ENCODE results near the gene DNAI2. TPM values are rescaled to one million over a fixed set of nuclear protein-coding genes. Genes with fewer than 3 reads are reported as not detected.
"Not testable (repeated sequence)": the region's sequence is repeated elsewhere in the genome, so short reads cannot be mapped to it uniquely, and the experiment has no call there.

Gene DNAI2
- total RNA-seq, 2 experiments from 2014 or later, result 0.45 to 0.47 TPM

DNA sequence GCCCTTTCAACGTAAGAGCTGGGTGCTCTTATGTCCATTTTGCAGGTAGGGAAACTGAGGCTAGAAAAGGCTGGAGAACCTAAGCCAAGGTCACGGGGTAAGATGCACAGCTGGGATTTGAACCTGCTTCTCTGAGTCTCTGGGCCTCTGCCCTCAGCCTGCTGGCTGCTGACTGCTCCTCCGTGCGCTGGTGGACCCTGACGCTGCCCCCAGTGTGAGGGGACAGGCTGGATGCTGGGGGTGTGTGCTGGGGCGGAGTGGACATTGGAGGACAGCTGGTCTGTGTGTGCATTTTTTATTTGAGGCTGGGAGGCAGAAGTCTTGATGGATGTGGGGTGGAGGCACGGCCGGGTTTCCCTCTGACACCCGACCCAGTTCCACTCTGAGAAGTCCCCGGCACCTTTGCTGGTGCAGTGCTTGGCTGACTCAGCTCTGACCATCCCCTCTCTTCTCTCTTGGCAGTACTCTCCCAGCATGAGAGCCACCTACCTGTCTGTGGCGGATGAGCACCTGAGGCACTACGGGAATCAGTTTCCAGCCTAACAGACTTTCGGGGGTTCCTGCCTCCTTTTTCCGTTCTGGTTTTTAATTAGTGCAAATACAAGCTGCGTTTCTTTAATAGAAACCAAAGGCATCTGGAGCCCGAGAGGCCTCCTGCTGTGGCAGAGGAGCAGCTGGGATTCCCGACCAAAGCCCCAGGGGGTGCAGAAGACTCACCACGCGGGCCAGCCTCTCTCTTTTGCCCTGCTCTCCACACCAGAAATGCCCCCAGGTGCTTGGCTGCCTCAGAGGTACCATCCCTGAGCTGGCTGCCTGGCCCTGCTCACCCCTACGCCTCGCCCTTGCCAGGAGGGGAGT, 14.1 kb upstream of the DNAI2 start:
- Mint-ChIP-seq H3K9me3 (no peaks in the 10 kb centered on the region), H3K36me3 (ENCODE audit: low read depth) (no peaks in the 10 kb centered on the region), H3K27ac (no peak overlapping the region), H3K27me3 (no peaks in the 10 kb centered on the region), H3K4me3 (no peak overlapping the region), H3K4me1 (ENCODE audit: low read depth) (no peaks in the 10 kb centered on the region)
- TF ChIP-seq, protein P1, sequence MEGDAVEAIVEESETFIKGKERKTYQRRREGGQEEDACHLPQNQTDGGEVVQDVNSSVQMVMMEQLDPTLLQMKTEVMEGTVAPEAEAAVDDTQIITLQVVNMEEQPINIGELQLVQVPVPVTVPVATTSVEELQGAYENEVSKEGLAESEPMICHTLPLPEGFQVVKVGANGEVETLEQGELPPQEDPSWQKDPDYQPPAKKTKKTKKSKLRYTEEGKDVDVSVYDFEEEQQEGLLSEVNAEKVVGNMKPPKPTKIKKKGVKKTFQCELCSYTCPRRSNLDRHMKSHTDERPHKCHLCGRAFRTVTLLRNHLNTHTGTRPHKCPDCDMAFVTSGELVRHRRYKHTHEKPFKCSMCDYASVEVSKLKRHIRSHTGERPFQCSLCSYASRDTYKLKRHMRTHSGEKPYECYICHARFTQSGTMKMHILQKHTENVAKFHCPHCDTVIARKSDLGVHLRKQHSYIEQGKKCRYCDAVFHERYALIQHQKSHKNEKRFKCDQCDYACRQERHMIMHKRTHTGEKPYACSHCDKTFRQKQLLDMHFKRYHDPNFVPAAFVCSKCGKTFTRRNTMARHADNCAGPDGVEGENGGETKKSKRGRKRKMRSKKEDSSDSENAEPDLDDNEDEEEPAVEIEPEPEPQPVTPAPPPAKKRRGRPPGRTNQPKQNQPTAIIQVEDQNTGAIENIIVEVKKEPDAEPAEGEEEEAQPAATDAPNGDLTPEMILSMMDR (IDR thresholded peaks at IDR 0.05), result no peak
- ChIA-PET CTCF (interaction anchor here (1.4 kb wide), 1 partner anchor 108 kb away, joined by 3 read pairs; no protein-coding TSS in a partner anchor), POLR2A (interaction anchor here (1.1 to 1.2 kb wide), 2 partner anchors 9 to 15 kb away, joined by 3 read pairs; no protein-coding TSS in a partner anchor)
- no peak for DNase-seq
- ATAC-seq, result no peak
- intact Hi-C loops (cut with micrococcal nuclease), result no loop called here

DNA sequence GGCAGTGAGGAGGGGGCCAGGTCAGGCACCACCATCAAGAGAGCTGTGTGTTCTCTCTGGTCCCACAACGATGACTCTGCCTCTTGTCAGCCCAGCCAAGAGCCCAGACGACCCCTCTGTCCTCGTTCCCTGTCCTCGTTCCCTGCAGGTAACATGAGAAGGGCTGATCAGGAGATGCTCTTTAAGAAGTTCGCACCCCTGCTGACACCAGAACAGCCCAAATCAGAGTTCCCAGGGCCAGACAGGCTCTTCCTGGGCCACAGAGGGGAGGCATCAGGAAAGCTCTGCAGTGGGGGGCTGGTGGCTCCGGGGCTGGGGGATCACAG, 13.5 kb upstream of the DNAI2 start:
- TF ChIP-seq, protein P1 (IDR thresholded peaks at IDR 0.05), result no peak
- no peaks in the 10 kb centered on the region for H3K36me3 Mint-ChIP-seq (ENCODE audit: low read depth)
- H3K4me1 Mint-ChIP-seq (ENCODE audit: low read depth), result no peaks in the 10 kb centered on the region
- POLR2A ChIA-PET, result interaction anchor here (0.7 to 1.1 kb wide), 2 partner anchors 8 to 43 kb away, joined by 3 read pairs; no protein-coding TSS in a partner anchor
- H3K4me3 Mint-ChIP-seq, result no peak overlapping the region
- no peak overlapping the region for H3K27ac Mint-ChIP-seq
- no peak for DNase-seq
- H3K9me3 Mint-ChIP-seq, result no peaks in the 10 kb centered on the region
- intact Hi-C loops (cut with micrococcal nuclease), result no loop called here
- ATAC-seq, result no peak
- CTCF ChIA-PET, result no interaction called here
- H3K27me3 Mint-ChIP-seq, result no peaks in the 10 kb centered on the region

DNA sequence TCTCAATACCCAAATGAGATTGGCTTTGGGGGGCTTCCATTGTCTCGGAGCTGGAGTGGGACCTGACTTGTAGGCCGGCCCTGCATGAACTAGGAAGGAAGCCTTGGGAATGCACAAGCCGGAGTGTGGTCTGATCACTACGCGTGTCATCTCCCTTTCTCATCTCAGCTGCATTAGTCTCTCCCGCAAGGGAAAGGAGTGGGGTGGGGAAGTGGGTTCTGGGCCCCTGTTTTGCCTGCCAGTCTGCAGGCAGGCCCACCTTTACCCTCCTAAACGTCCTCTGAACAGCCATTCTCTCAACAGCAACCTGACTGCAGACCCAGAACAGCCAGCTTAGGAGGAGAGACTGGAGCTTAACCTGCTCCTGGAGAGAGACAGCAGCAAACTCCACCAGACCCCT, 11.4 kb upstream of the DNAI2 start:
- intact Hi-C loops (cut with micrococcal nuclease), result no loop called here
- ChIA-PET CTCF (interaction anchor here (0.6 to 1.2 kb wide), 2 partner anchors 21 to 40 kb away, joined by 3 to 4 read pairs; no protein-coding TSS in a partner anchor), POLR2A (no interaction called here)
- Mint-ChIP-seq H3K4me1 (ENCODE audit: low read depth) (no peaks in the 10 kb centered on the region), H3K4me3 (no peak overlapping the region), H3K27me3 (peaks cover under 1% of the 10 kb centered on the region), H3K36me3 (ENCODE audit: low read depth) (no peaks in the 10 kb centered on the region), H3K27ac (no peak overlapping the region), H3K9me3 (no peaks in the 10 kb centered on the region)
- TF ChIP-seq, protein P1 (IDR thresholded peaks at IDR 0.05), result no peak
- no peak for ATAC-seq
- DNase-seq, result no peak

DNA sequence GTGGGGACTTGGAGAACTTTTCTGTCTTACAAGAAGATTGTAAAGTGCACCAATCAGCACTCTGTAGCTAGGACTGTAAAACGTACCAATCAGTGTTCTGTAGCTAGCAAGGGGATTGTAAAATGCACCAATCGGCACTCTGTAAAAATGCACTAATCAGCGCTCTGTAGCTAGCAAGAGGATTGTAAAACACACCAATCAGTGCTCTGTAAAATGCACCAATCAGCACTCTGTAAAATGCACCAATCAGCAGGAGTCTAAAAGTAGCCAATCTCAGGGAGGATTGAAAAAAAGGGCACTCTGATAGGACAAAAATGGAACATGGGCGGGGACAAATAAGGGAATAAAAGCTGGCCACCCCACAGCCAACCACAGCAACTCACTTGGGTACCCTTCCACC, 7.0 kb upstream of the DNAI2 start:
- ATAC-seq; H3K27me3 Mint-ChIP-seq; intact Hi-C loops (cut with micrococcal nuclease); H3K9me3 Mint-ChIP-seq; H3K27ac Mint-ChIP-seq; H3K4me3 Mint-ChIP-seq; CTCF ChIA-PET; POLR2A ChIA-PET; H3K36me3 Mint-ChIP-seq (ENCODE audit: low read depth); H3K4me1 Mint-ChIP-seq (ENCODE audit: low read depth); DNase-seq: not testable (repeated sequence)

DNA sequence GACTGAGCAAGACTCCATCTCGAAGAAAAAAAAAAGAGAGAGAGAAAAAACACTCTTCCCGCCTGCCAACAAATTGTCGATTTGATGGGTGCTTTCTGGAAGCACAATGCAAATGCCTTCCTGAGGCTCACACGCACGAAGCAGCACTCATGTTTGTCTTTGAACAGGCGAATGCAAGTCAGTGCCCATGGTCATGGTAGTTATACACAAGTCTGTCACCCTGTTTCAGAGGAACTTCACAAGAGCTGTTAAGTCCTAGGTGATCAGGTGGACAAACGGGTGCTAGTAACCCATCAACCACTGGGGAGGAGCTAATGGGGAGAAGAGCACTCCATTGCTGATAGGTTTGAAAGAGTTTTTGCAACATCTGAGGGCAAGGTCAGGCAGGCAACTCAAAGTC, 6.5 kb upstream of the DNAI2 start:
- ChIA-PET POLR2A (no interaction called here), CTCF (no interaction called here)
- Mint-ChIP-seq H3K4me1 (ENCODE audit: low read depth) (no peaks in the 10 kb centered on the region), H3K36me3 (ENCODE audit: low read depth) (no peaks in the 10 kb centered on the region), H3K4me3 (no peak overlapping the region), H3K9me3 (no peaks in the 10 kb centered on the region), H3K27ac (no peak overlapping the region), H3K27me3 (peaks cover 4% of the 10 kb centered on the region)
- TF ChIP-seq, protein P1 (IDR thresholded peaks at IDR 0.05), result no peak
- DNase-seq (no peak), ATAC-seq (no peak)
- intact Hi-C loops (cut with micrococcal nuclease), result no loop called here
